Measurements from ENCODE around the gene NHP2.

The NHP2 gene

DNA sequence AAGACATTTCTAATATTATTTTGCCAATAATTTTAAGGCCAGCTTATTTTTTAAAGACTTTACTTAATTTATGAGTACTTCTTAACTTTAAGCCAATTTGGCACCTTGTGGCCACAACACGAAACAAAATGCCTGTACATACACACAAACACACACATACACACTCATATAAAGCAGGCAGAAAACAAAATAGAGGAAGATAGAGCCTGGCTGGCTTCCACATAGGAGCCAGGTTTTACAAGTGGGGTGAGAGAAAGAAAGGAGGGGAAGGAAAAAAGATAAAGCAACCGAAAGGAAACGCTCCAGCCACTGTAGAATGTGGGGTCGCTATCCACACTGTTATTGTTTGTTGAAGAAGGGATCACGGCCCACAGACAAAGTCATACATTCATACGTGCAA, 23.1 kb upstream of the NHP2 start:
- DNase-seq (ENCODE audit: low read depth in 2 of 2, low spot score in 1 of 2) = no peak

DNA sequence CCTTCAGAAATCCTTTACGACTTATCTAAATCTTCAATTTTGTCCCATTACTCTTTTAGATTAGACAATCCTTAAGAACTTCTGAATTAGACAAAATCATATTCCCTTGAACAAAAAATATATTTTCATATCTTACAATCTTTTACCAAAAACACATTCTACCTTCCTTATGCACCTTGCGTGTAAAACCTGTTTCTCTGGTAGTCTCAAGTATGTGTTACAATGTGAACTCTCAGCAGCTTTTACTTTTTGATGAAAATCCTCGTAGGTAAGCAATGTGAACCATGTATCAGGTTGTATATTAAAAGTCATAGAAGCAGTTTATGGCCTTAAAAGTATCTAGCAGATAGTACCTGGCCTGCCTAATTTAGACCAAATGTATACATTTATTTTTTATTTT, 20.8 kb upstream of the NHP2 start:
- no peak for DNase-seq (ENCODE audit: low read depth in 2 of 2, low spot score in 1 of 2)

- DNase-seq (ENCODE audit: low read depth in 2 of 2, low spot score in 1 of 2) = no peak
Measured at GRCh38 chr5:178170455-178170854, 16.8 kb upstream of the NHP2 start.

DNA sequence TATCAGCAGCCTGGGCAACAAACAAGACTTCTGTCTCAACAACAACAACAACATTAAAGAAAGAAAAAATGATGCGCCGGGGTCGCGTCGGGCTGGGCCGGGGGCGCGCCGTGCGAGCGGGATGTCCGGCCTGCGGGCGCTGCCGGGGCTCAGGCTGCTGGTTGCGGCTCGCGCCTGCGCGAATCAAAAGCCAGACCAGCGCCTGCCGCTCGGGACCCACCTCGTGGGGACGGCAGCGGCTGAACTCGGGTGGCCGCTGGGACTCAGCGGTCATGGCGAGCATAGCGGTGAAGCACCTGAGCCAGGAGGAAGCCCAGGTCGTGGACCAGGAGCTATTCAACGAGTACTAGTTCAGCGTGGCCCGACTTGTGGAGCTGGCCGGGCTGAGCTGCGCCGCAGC, 11.9 kb upstream of the NHP2 start:
- no peak for DNase-seq (ENCODE audit: low read depth in 2 of 2, low spot score in 1 of 2)

DNA sequence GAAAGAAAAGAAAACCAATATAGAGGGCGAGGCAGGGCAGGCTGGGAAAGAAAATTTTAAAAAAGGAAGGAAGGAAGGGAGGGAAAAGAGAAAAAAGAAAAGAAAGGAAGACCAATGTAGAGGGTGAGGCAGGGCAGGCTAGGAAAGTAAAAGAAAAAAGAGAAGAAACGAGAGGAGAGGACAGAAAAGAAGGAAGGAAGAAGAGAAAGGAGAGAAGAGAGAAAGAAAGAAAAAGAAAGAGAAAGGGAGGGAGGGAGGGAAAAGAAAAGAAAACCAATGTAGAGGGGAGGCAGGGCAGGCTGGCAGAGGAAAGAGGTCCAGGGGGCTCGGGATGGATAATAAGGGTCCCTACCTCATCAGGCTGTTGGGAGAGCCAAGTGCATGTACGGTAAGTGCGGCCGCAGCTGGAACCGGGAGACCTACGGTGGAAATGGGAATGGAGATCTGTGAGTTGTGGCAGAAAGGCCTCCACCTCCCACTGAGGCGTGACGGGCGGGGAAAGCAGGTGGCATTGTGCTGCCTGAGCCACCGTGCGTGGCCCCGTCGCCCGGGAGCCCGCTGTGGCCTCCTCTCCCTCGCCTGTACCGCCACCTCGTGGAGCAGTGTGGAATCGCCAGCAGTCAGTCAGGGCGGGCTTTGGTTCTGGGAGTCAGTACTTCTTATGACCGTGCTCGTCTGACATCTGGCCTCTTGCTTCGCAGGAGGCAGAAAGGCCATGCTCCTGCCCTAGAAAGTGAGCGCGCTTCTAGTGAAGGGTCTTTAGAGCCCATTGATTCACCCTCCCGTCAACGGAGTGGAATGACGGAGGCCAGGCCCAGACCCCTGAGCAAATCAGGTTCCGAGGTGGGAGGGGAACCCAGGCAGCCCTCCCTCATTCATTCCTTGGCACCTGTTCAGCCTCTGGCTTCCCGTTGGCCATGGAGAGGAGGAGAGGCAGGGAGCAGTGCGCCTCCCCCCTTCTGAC, 10.4 kb upstream of the NHP2 start:
- DNase-seq (ENCODE audit: low read depth in 2 of 2, low spot score in 1 of 2) = peak; percentile 81 to 84

DNA sequence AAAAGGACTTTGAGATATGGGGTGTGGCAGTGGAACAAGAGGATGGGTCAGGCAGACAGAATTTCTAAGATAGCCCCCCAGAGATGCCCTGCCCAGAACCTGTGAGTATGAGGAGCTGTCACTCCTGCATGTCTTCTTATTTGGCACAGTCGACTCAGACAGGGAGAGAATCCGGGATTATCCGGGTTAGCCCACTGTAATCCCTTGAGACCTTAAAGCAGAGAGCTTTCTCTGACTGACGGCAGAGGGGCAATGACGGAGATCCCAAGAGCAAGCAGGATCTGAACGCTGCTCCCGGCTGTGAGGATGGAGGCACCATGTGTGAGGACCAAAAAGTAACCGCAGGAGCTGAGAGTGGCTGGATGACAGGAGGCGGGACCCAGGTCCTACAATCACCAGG, 8.8 kb upstream of the NHP2 start:
- no peak for DNase-seq (ENCODE audit: low read depth in 2 of 2, low spot score in 1 of 2)

DNA sequence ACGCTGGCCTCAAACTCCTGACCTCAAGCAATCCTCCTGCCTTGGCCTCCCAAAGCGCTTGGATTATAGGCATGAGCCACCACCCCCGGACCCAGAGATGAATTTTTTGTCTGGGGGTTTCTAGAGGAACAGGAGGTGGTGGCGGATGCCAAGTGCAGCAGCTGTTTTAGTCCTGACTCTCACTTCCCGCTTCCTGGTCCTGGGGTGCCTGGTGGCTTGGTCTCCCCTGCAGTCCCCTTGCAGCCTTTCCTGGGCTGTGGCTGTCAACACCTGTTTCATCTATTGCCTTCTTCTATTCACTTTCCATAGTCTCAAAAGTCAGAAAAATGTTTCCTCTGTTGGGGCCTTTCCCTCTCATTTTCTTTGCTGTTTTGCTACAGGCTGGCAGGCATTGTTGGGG, 6.5 kb upstream of the NHP2 start:
- DNase-seq (ENCODE audit: low read depth in 2 of 2, low spot score in 1 of 2) = no peak

GRCh38 chr5:178155065-178155464, 1.4 kb upstream of the NHP2 start:
- no peak for DNase-seq (ENCODE audit: low read depth in 2 of 2, low spot score in 1 of 2)

DNA sequence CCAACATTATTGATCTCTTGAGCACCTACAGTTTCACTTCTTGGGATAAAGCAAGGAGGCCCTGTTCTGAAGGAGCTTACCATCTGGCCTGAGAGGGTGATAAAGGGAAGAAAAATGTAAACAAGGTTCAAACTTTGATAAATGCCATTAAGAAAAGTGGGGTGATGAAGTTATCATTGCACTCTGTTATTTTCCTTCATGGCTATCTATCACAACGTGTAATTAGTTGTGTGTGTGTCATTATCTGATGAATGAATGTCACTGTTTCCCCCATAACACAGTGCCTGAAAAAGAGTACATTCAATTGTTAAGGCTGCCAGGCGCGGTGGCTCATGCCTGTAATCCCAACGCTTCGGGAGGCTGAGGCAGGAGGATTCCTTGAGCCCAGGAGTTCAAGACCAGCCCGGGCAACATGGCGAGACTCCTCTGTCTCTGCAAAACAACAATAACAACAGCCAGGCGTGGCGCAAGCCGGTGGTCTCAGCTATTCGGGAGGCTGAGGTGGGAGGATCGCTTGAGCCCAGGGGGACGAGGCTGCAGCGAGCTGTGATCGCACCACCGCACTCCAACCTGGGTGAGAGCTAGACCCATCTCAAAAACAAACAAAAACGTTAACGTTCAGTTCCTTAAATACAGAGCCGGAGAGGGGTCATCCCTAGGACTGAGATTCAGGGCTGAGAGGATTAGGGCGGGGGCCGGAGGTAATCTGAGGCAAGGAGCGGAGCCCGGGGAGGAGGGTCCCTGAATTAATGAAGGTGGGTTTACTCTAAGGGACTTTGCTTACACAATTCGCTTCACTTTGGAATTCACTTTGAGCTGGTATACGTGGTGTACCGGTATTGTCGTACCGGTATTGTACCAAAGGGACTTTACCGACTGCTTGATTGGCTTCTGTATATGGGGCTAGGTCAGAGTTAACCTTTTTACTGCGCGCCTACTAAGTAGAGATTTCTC, 917 bp downstream of the NHP2 start:
- DNase-seq (ENCODE audit: low read depth in 2 of 2, low spot score in 1 of 2) = no peak

GRCh38 chr5:178150977-178151734, 2.5 kb downstream of the NHP2 start:
- no peak for DNase-seq (ENCODE audit: low read depth in 2 of 2, low spot score in 1 of 2)

DNA sequence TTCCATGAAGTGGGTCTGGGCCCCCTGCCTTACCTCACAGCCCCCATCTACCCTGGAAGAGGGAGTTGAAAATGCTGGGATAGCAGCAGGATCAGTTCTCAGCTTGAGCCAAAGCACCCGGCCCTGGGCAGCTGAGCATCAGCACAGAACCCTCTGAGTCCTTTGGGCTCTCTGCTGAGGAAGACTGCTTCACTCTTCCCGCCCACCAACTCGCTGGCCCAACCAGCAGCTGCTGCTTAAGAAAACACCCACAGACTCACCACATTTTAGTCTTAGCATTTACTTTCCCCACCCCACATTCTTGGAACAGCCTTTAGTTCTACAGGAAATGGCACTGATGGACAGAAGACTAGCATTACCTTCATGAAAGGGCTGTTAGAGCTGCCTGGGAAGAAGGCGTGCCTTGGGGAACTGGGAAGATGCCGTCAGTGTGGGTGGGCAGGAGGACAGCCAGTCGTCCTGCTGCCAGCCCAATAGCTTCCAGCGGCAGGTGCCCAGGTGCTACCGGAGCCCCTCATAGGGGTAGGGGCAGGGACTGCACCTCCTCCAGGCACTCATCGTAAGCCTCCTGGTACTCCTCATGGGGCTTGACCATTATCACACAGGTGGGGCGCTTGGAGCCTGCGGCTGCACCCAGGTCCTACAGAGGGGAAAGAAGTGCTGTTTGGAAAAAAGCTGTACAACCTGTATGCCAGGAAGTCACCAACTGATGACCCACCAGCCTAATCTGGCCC, 4.3 kb downstream of the NHP2 start:
- no peak for DNase-seq (ENCODE audit: low read depth in 2 of 2, low spot score in 1 of 2)

DNA sequence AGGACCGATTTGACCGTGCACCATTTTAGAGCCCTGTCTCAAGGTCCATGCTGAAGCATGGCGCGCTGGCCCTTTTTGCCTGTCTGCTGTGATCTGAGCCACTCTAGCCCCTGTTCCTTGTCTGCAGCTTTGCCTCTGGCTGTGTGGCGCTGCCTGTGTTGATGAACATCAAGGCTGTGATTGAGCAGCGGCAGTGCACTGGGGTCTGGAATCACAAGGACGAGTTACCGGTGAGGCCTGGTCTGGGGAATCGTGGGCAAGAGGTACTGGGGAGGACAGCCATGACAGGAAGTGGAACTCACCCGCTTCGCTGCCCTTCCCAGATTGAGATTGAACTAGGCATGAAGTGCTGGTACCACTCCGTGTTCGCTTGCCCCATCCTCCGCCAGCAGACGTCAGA, 6.3 kb downstream of the NHP2 start:
- no peak for DNase-seq (ENCODE audit: low read depth in 2 of 2, low spot score in 1 of 2)

- peak; percentile 53 to 66 for DNase-seq (ENCODE audit: low read depth in 2 of 2, low spot score in 1 of 2)
Measured at GRCh38 chr5:178145965-178146820, 7.5 kb downstream of the NHP2 start.

GRCh38 chr5:178143901-178144300, 9.8 kb downstream of the NHP2 start:
- DNase-seq (ENCODE audit: low read depth in 2 of 2, low spot score in 1 of 2) = no peak

- DNase-seq (ENCODE audit: low read depth in 2 of 2, low spot score in 1 of 2) = no peak
Measured at GRCh38 chr5:178143246-178143645, 10.4 kb downstream of the NHP2 start.

- DNase-seq (ENCODE audit: low read depth in 2 of 2, low spot score in 1 of 2) = no peak
Measured at GRCh38 chr5:178142642-178143041, 11.0 kb downstream of the NHP2 start.

- DNase-seq (ENCODE audit: low read depth in 2 of 2, low spot score in 1 of 2) = no peak
Measured at GRCh38 chr5:178141550-178141949, 12.1 kb downstream of the NHP2 start.

DNA sequence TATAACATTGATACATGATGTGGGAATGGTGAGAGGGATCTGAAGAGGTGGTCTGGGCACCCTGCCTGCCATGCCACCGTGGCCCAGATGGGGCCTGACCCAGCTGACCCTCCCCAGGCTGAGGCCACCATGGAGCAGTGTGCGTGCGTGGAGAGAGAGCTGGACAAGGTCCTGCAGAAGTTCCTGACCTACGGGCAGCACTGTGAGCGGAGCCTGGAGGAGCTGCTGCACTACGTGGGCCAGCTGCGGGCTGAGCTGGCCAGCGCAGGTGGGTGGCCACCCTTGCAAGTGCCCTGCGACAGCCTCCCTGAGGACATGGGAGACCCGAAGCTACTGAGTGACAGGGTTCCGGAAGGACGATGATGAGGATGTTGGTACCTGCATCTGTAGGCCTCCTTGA, 15.7 kb downstream of the NHP2 start:
- DNase-seq (ENCODE audit: low read depth in 2 of 2, low spot score in 1 of 2) = no peak

- no peak for DNase-seq (ENCODE audit: low read depth in 2 of 2, low spot score in 1 of 2)
Measured at GRCh38 chr5:178136990-178137389, 16.7 kb downstream of the NHP2 start.
